ENCODE measurements around the gene ATP11C.

The ATP11C gene

GRCh38 chrX:139883984-139884383 is 48.9 kb downstream of the ATP11C start:
- TF ChIP-seq, protein P1, sequence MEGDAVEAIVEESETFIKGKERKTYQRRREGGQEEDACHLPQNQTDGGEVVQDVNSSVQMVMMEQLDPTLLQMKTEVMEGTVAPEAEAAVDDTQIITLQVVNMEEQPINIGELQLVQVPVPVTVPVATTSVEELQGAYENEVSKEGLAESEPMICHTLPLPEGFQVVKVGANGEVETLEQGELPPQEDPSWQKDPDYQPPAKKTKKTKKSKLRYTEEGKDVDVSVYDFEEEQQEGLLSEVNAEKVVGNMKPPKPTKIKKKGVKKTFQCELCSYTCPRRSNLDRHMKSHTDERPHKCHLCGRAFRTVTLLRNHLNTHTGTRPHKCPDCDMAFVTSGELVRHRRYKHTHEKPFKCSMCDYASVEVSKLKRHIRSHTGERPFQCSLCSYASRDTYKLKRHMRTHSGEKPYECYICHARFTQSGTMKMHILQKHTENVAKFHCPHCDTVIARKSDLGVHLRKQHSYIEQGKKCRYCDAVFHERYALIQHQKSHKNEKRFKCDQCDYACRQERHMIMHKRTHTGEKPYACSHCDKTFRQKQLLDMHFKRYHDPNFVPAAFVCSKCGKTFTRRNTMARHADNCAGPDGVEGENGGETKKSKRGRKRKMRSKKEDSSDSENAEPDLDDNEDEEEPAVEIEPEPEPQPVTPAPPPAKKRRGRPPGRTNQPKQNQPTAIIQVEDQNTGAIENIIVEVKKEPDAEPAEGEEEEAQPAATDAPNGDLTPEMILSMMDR (IDR thresholded peaks at IDR 0.05), result no peak
- TF ChIP-seq ZFX (IDR thresholded peaks at IDR 0.05; ENCODE audit: borderline replicate concordance), result no peak

GRCh38 chrX:139882299-139882698 is 50.6 kb downstream of the ATP11C start:
- H3K27ac ChIP-seq, result no peak overlapping the region

More at GRCh38 chrX:139883984-139884383, 48.9 kb downstream of the ATP11C start:
- H3K27ac ChIP-seq, result no peak overlapping the region

GRCh38 chrX:139881572-139881971 is 51.3 kb downstream of the ATP11C start:
- H3K27ac ChIP-seq, result no peak overlapping the region
- TF ChIP-seq ZFX (IDR thresholded peaks at IDR 0.05; ENCODE audit: borderline replicate concordance), result no peak
- TF ChIP-seq, protein P1 (IDR thresholded peaks at IDR 0.05), result no peak

More at GRCh38 chrX:139882299-139882698, 50.6 kb downstream of the ATP11C start:
- TF ChIP-seq, protein P1 (IDR thresholded peaks at IDR 0.05), result no peak
- TF ChIP-seq ZFX (IDR thresholded peaks at IDR 0.05; ENCODE audit: borderline replicate concordance), result no peak

DNA sequence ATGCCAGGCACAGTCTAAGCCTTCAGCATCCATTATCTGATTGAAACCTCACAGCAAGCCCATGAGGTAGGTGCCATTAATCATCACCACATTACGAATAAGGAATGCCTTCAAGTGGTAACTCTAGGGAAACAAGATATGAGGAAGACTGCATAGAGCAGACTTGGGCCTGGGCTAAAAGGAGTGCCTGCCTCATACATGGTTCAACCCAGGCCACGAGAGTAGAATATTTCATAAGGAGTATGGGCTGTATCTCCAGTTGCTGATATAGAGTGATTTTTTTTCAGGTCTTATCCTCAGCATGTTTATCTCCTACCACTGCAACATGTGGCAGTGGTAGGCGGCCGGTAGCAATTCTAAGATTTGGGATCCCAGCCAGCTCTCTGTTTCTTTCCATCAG is 51.7 kb downstream of the ATP11C start:
- H3K27ac ChIP-seq, result no peak overlapping the region
- TF ChIP-seq ZFX (IDR thresholded peaks at IDR 0.05; ENCODE audit: borderline replicate concordance), result no peak
- TF ChIP-seq, protein P1 (IDR thresholded peaks at IDR 0.05), result no peak

DNA sequence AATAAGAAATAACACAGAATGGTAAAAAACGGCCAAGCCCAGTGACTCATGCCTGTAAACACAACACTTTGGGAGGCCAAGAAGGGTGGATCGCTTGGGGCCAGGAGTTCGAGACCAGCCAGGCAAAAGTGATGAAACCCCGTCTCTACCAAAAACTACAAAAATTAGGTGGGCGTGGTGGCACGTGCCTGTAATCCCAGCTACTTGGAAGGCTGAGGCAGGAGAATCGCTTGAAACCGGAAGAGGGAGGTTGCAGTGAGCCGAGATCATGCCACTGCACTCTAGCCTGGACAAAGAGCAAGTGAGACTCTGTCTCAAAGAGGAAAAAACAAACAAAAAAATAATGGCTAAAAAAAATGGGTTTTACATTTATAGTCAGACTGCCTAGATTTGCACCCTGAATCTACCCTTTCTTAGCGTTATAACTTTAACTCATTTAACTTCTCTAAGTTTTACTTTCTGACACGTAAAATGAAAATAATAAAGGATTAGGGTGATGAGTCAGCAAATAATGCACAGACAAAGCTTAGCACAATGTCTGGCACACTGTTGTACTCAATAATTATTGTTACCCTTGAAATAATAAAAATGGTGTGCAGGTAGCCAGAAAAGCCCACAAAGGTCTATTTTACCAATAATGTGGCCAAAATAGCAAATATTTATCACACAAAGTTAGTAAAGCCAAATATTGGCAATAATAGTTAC is 55.0 kb downstream of the ATP11C start:
- TF ChIP-seq, protein P1 (IDR thresholded peaks at IDR 0.05), result no peak
- no peak for TF ChIP-seq ZFX (IDR thresholded peaks at IDR 0.05; ENCODE audit: borderline replicate concordance)
- H3K27ac ChIP-seq, result no peak overlapping the region

GRCh38 chrX:139875841-139876240 is 57.0 kb downstream of the ATP11C start:
- H3K27ac ChIP-seq, result no peak overlapping the region
- TF ChIP-seq ZFX (IDR thresholded peaks at IDR 0.05; ENCODE audit: borderline replicate concordance), result no peak
- TF ChIP-seq, protein P1 (IDR thresholded peaks at IDR 0.05), result no peak

DNA sequence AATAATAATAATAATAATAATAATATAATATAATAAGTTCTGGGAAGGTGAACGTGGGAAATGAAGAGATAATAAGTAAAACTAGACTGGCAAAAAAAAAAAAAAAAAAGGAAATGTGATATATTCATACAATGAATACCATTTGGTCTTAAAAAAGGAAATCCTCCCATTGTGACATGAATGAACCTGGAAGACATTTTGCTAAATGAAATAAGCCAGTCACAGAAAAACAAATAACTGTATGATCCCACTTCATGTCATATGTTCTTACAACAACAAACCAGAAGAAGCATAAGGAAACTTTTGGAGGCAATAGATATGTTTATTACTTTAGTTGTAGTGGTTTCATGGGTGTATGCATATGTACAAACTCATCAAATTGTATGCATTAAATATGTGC is 63.1 kb downstream of the ATP11C start:
- no peak overlapping the region for H3K27ac ChIP-seq
- TF ChIP-seq, protein P1 (IDR thresholded peaks at IDR 0.05), result no peak
- TF ChIP-seq ZFX (IDR thresholded peaks at IDR 0.05; ENCODE audit: borderline replicate concordance), result no peak
